Transverse colon (tissue), 4 donors: ENCODE results near the gene TAS1R3.

Experiments used
- EP300 ChIP-seq: sonication (generic); formaldehyde crosslinking; IDR thresholded peaks from one replicate; pipeline ENCODE4 v1.6.1; 2017; ENCODE audit warnings: antibody characterized with exemption, low read depth
- POLR2A ChIP-seq: fragments of 450-650 bp; IDR thresholded peaks from one replicate; pipeline ENCODE4 v1.6.1; 2016; ENCODE audit warnings: antibody characterized with exemption, mild to moderate bottlenecking, moderate library complexity
- POLR2AphosphoS5 ChIP-seq, 3 donors: sonication (generic); formaldehyde crosslinking; IDR thresholded peaks; one replicate each; pipeline ENCODE4 v1.6.1; 2016; ENCODE audit warnings: antibody characterized with exemption in 3 of 3
- TF ChIP-seq, protein P1 (sequence below), 5 experiments: fragments of 200-600 bp in 3 of 5; fragments of 450-650 bp in 2 of 5; sonication (generic) in 3 of 5; IDR thresholded peaks; 1 replicate in 2 of 5; 2 replicates in 3 of 5; pipeline ENCODE4 v1.5.1; 2016 to 2017; ENCODE audit warnings: antibody characterized with exemption in 5 of 5, inconsistent platforms in 3 of 5, mild to moderate bottlenecking in 2 of 5, moderate library complexity in 1 of 5

DNA sequence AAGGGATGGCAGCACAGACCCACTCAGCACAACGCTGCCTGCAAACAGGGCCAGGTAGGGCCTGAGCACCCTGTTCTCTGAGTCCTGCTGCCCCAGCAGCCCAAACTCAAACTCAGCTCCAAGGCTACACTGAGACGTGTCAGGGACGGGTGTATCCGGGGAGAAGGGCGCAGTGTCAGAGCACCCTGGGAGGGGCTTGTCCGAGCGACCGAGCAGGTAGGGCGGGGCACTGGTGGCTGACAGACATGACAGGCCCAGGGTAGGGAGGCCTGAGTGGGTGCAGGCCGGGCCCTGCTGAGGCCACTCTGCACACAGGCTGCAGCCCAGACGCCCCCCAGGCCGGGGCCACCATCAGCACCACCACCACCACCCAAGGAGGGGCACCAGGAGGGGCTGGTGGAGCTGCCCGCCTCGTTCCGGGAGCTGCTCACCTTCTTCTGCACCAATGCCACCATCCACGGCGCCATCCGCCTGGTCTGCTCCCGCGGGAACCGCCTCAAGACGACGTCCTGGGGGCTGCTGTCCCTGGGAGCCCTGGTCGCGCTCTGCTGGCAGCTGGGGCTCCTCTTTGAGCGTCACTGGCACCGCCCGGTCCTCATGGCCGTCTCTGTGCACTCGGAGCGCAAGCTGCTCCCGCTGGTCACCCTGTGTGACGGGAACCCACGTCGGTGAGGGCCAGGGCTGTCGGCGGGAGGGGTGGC lies 45.3 kb upstream of the TAS1R3 start:
- TF ChIP-seq POLR2AphosphoS5 (IDR thresholded peaks at IDR 0.05) (no peak), EP300 (no peak), POLR2A (no peak)
- TF ChIP-seq, protein P1, sequence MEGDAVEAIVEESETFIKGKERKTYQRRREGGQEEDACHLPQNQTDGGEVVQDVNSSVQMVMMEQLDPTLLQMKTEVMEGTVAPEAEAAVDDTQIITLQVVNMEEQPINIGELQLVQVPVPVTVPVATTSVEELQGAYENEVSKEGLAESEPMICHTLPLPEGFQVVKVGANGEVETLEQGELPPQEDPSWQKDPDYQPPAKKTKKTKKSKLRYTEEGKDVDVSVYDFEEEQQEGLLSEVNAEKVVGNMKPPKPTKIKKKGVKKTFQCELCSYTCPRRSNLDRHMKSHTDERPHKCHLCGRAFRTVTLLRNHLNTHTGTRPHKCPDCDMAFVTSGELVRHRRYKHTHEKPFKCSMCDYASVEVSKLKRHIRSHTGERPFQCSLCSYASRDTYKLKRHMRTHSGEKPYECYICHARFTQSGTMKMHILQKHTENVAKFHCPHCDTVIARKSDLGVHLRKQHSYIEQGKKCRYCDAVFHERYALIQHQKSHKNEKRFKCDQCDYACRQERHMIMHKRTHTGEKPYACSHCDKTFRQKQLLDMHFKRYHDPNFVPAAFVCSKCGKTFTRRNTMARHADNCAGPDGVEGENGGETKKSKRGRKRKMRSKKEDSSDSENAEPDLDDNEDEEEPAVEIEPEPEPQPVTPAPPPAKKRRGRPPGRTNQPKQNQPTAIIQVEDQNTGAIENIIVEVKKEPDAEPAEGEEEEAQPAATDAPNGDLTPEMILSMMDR (IDR thresholded peaks at IDR 0.05) = no peak
